ENCODE measurements around the gene THAP4. TPM values are rescaled to one million over a fixed set of nuclear protein-coding genes. Genes with fewer than 3 reads are reported as not detected.
A peak's percentile ranks its signal among the peaks of the same experiment; 100 is the strongest.

THAP4 gene
- total RNA-seq, 1 donor from 2014 or later: 40.9 TPM

GRCh38 chr2:241678784-241679540 is 42.0 kb upstream of the THAP4 start:
- Mint-ChIP-seq H3K9me3 (ENCODE audit: low read depth) (no peaks in the 10 kb centered on the region), H3K27ac (ENCODE audit: unreplicated experiment) (peak overlapping the region; percentile 17), H3K27me3 (ENCODE audit: low read depth) (no peaks in the 10 kb centered on the region), H3K4me1 (ENCODE audit: low read depth) (peaks cover 18% of the 10 kb centered on the region), H3K36me3 (ENCODE audit: low read depth) (peaks cover 6% of the 10 kb centered on the region), H3K4me3 (ENCODE audit: unreplicated experiment) (no peak overlapping the region)
- no peak for DNase-seq (ENCODE audit: low spot score)
- TF ChIP-seq CTCF (IDR thresholded peaks at IDR 0.05): no peak

GRCh38 chr2:241678307-241678706 is 41.3 kb upstream of the THAP4 start:
- Mint-ChIP-seq H3K36me3 (ENCODE audit: low read depth) (peaks cover 6% of the 10 kb centered on the region), H3K4me3 (ENCODE audit: unreplicated experiment) (no peak overlapping the region), H3K27me3 (ENCODE audit: low read depth) (no peaks in the 10 kb centered on the region), H3K27ac (ENCODE audit: unreplicated experiment) (no peak overlapping the region), H3K9me3 (ENCODE audit: low read depth) (no peaks in the 10 kb centered on the region), H3K4me1 (ENCODE audit: low read depth) (peaks cover 18% of the 10 kb centered on the region)
- no peak for TF ChIP-seq CTCF (IDR thresholded peaks at IDR 0.05)
- no peak for DNase-seq (ENCODE audit: low spot score)

GRCh38 chr2:241677392-241677791 is 40.4 kb upstream of the THAP4 start:
- TF ChIP-seq CTCF (IDR thresholded peaks at IDR 0.05): no peak
- peaks cover 6% of the 10 kb centered on the region for H3K36me3 Mint-ChIP-seq (ENCODE audit: low read depth)

GRCh38 chr2:241676665-241677064 is 39.7 kb upstream of the THAP4 start:
- no peaks in the 10 kb centered on the region for H3K9me3 Mint-ChIP-seq (ENCODE audit: low read depth)
- no peaks in the 10 kb centered on the region for H3K27me3 Mint-ChIP-seq (ENCODE audit: low read depth)
- peaks cover 8% of the 10 kb centered on the region for H3K36me3 Mint-ChIP-seq (ENCODE audit: low read depth)
- no peak for DNase-seq (ENCODE audit: low spot score)
- no peak overlapping the region for H3K4me3 Mint-ChIP-seq (ENCODE audit: unreplicated experiment)
- no peak overlapping the region for H3K27ac Mint-ChIP-seq (ENCODE audit: unreplicated experiment)
- TF ChIP-seq CTCF (IDR thresholded peaks at IDR 0.05): no peak
- H3K4me1 Mint-ChIP-seq (ENCODE audit: low read depth): peaks cover 17% of the 10 kb centered on the region

More at GRCh38 chr2:241677392-241677791, 40.4 kb upstream of the THAP4 start:
- Mint-ChIP-seq H3K4me3 (ENCODE audit: unreplicated experiment) (no peak overlapping the region), H3K27me3 (ENCODE audit: low read depth) (no peaks in the 10 kb centered on the region), H3K27ac (ENCODE audit: unreplicated experiment) (no peak overlapping the region), H3K9me3 (ENCODE audit: low read depth) (no peaks in the 10 kb centered on the region), H3K4me1 (ENCODE audit: low read depth) (peaks cover 18% of the 10 kb centered on the region)
- DNase-seq (ENCODE audit: low spot score): no peak

- no peak overlapping the region for H3K4me3 Mint-ChIP-seq (ENCODE audit: unreplicated experiment)
- no peak overlapping the region for H3K27ac Mint-ChIP-seq (ENCODE audit: unreplicated experiment)
- DNase-seq (ENCODE audit: low spot score): no peak
These were observed 38.9 kb upstream of the THAP4 start for GRCh38 chr2:241675885-241676284.

More at GRCh38 chr2:241675885-241676284, 38.9 kb upstream of the THAP4 start:
- peak; percentile 13 for TF ChIP-seq CTCF (IDR thresholded peaks at IDR 0.05)
- Mint-ChIP-seq H3K27me3 (ENCODE audit: low read depth) (no peaks in the 10 kb centered on the region), H3K4me1 (ENCODE audit: low read depth) (peaks cover 9% of the 10 kb centered on the region), H3K36me3 (ENCODE audit: low read depth) (peaks cover 10% of the 10 kb centered on the region), H3K9me3 (ENCODE audit: low read depth) (no peaks in the 10 kb centered on the region)
